ENCODE measurements around the gene CHRD.
"Not testable (repeated sequence)": the region's sequence is repeated elsewhere in the genome, so short reads cannot be mapped to it uniquely, and the experiment has no call there.

CHRD gene

GRCh38 chr3:184379358-184380184 is at the start of gene CHRD:
Gene CHRD, plus strand, starts transcription at chr3:184380054. Its CDS starts 265 bp downstream, at chr3:184380319.
- DNase-seq = no peak

GRCh38 chr3:184332370-184333090 is 47.3 kb upstream of the CHRD start:
- no peak for DNase-seq

- no peak for DNase-seq
These were observed 46.7 kb upstream of the CHRD start for GRCh38 chr3:184333190-184333589.

- no peak for DNase-seq
These were observed 46.2 kb upstream of the CHRD start for GRCh38 chr3:184333700-184334099.

- peak; percentile 20 for DNase-seq
These were observed 45.2 kb upstream of the CHRD start for GRCh38 chr3:184334470-184335158.

GRCh38 chr3:184335291-184335660 is 44.6 kb upstream of the CHRD start:
- DNase-seq = no peak

GRCh38 chr3:184335661-184336546 is 44.0 kb upstream of the CHRD start:
- peak; percentile 80 for DNase-seq

GRCh38 chr3:184336547-184337398 is 43.1 kb upstream of the CHRD start:
- no peak for DNase-seq

GRCh38 chr3:184337399-184337714 is 42.5 kb upstream of the CHRD start, which contains the start of gene FAM131A:
Gene FAM131A, plus strand, starts transcription at chr3:184337600. Its CDS starts 31 bp downstream, at chr3:184337631.
- no peak for DNase-seq

- no peak for DNase-seq
These were observed 41.9 kb upstream of the CHRD start for GRCh38 chr3:184337981-184338380.

GRCh38 chr3:184338511-184338945 is 41.3 kb upstream of the CHRD start:
- no peak for DNase-seq

GRCh38 chr3:184339001-184339400 is 40.9 kb upstream of the CHRD start:
- no peak for DNase-seq

- not testable (repeated sequence) for DNase-seq
These were observed 40.3 kb upstream of the CHRD start for GRCh38 chr3:184339451-184340135.

GRCh38 chr3:184341925-184342324 is 37.9 kb upstream of the CHRD start:
- no peak for DNase-seq

- no peak for DNase-seq
These were observed 36.5 kb upstream of the CHRD start for GRCh38 chr3:184343200-184343876.

GRCh38 chr3:184344579-184345316 is 35.1 kb upstream of the CHRD start:
- DNase-seq = no peak

- DNase-seq = no peak
These were observed 34.3 kb upstream of the CHRD start for GRCh38 chr3:184345317-184346144.

- DNase-seq = no peak
These were observed 33.2 kb upstream of the CHRD start for GRCh38 chr3:184346480-184347190.
